PFSK-1 (cell line): ENCODE data around the gene CORO2B.

ENCODE experiments used
- FOXP2 ChIP-seq: optimal IDR thresholded peaks from 2 replicates; pipeline ENCODE3; 2011; ENCODE audit warnings: borderline replicate concordance, control low read depth, inconsistent platforms; ENCODE audit not compliant: insufficient read depth; ENCODE audit errors: extremely low read length, extremely low read depth
- POLR2AphosphoS5 ChIP-seq: IDR thresholded peaks from 2 replicates; pipeline ENCODE4 v1.6.1; 2012; ENCODE audit warnings: low read depth, mild to moderate bottlenecking, control low read depth, low read length, moderate library complexity
- SIN3A ChIP-seq: IDR thresholded peaks from 2 replicates; pipeline ENCODE4 v1.6.1; 2012; ENCODE audit warnings: mild to moderate bottlenecking, low read length, moderate library complexity, borderline replicate concordance; ENCODE audit not compliant: insufficient read depth
- TAF1 ChIP-seq: IDR thresholded peaks from 2 replicates; pipeline ENCODE4 v1.6.1; 2012; ENCODE audit warnings: low read length, control low read depth, borderline replicate concordance; ENCODE audit not compliant: insufficient read depth
- TF ChIP-seq, protein P1 (sequence below), 2 experiments: IDR thresholded peaks; 2 replicates each; pipeline versions ENCODE4 v1.6.1 to v1.8.0; 2011 to 2012; ENCODE audit warnings: low read depth in 2 of 2, low read length in 2 of 2, control low read depth in 1 of 2, inconsistent platforms in 1 of 2, mild to moderate bottlenecking in 1 of 2, moderate library complexity in 1 of 2; ENCODE audit not compliant: insufficient read depth in 1 of 2

CORO2B gene

DNA sequence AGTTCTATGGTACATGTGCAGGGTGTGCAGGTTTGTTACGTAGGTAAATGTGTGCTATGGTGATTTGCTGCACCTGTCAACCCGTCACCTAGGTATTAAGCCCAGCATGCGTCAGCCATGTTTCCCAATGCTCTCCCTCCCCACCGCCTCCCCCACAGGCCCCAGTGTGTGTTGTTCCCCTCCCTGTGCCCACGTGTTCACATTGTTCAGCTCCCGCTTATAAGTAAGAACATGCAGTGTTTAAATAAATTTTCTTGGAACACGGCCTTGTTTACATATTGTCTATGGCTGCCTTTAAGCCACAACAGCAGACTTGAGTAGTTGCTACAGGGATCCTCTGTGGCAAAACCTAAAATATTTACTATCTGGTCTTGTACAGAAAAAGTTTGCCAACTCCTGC is 41.3 kb upstream of the CORO2B start:
- TF ChIP-seq POLR2AphosphoS5 (no peak), TAF1 (no peak), SIN3A (no peak), FOXP2 (no peak)
- TF ChIP-seq, protein P1, sequence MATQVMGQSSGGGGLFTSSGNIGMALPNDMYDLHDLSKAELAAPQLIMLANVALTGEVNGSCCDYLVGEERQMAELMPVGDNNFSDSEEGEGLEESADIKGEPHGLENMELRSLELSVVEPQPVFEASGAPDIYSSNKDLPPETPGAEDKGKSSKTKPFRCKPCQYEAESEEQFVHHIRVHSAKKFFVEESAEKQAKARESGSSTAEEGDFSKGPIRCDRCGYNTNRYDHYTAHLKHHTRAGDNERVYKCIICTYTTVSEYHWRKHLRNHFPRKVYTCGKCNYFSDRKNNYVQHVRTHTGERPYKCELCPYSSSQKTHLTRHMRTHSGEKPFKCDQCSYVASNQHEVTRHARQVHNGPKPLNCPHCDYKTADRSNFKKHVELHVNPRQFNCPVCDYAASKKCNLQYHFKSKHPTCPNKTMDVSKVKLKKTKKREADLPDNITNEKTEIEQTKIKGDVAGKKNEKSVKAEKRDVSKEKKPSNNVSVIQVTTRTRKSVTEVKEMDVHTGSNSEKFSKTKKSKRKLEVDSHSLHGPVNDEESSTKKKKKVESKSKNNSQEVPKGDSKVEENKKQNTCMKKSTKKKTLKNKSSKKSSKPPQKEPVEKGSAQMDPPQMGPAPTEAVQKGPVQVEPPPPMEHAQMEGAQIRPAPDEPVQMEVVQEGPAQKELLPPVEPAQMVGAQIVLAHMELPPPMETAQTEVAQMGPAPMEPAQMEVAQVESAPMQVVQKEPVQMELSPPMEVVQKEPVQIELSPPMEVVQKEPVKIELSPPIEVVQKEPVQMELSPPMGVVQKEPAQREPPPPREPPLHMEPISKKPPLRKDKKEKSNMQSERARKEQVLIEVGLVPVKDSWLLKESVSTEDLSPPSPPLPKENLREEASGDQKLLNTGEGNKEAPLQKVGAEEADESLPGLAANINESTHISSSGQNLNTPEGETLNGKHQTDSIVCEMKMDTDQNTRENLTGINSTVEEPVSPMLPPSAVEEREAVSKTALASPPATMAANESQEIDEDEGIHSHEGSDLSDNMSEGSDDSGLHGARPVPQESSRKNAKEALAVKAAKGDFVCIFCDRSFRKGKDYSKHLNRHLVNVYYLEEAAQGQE (IDR thresholded peaks at IDR 0.05; ENCODE audit: insufficient read depth in 1 of 2, low read depth in 2 of 2, low read length in 2 of 2), result no peak

DNA sequence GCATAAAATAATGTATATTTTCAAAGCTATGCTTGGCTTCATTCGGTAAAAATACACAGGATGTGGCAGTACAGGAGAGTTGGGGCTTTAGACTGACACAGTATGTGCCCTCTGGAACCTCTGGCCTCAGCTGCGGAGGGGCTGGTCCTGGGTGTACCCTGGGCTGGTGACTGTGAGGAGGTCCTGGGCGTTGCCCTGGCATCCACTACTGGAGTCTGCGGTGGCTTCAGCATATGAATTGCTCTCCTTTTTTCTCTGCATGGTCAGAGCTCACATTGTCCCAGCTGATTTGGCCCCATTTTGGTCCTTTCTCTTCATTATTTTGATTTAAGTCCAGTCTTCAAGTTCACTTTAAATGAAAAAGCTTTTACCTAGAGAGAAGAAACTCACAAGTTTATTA is 40.5 kb upstream of the CORO2B start:
- TF ChIP-seq, protein P1 (IDR thresholded peaks at IDR 0.05; ENCODE audit: insufficient read depth in 1 of 2, low read depth in 2 of 2, low read length in 2 of 2), result no peak
- no peak for TF ChIP-seq SIN3A
- no peak for TF ChIP-seq POLR2AphosphoS5
- no peak for TF ChIP-seq TAF1
- no peak for TF ChIP-seq FOXP2

DNA sequence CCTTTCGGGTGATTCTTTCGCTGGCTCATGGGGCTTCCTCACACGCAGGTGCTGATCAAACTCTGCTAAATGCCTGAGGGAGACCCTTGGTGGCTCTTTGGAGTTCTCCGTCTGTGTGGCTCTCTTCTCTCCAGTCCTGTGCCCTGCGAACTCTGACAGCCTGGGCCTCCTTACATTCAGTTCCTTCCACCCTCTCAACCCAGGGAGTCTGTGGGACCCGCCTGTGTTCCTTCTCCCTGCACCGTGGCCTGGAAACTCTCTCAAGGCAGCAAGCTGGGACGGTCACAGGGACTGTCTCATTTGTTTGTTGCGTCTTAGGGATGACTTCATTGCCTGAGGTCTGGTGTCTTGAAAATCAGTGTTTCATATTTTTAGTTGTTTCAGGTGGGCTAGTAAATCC is 37.0 kb upstream of the CORO2B start:
- TF ChIP-seq TAF1, result no peak
- TF ChIP-seq, protein P1 (IDR thresholded peaks at IDR 0.05; ENCODE audit: insufficient read depth in 1 of 2, low read depth in 2 of 2, low read length in 2 of 2), result no peak
- TF ChIP-seq SIN3A, result no peak
- no peak for TF ChIP-seq POLR2AphosphoS5
- no peak for TF ChIP-seq FOXP2

DNA sequence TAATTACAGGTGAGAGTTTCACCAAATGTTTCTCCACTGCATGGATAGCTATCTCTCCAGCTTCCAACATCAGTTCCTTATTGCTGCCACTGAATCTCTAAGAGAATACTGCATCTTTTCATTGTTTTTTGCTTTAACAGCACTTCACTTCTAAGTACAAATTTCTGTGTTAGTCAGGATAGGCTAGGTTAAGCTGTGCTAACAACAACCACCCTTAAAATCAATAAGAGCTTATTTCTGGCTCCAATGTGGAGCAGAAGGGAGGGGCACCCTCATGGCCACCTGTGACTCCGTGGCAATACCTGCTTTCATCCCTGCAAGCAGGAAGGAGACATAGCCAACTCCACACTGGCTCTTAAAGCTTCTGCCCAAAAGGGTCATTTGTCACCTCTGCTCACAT is 36.4 kb upstream of the CORO2B start:
- TF ChIP-seq POLR2AphosphoS5, result no peak
- TF ChIP-seq FOXP2, result no peak
- TF ChIP-seq, protein P1 (IDR thresholded peaks at IDR 0.05; ENCODE audit: insufficient read depth in 1 of 2, low read depth in 2 of 2, low read length in 2 of 2), result no peak
- TF ChIP-seq TAF1, result no peak
- no peak for TF ChIP-seq SIN3A

DNA sequence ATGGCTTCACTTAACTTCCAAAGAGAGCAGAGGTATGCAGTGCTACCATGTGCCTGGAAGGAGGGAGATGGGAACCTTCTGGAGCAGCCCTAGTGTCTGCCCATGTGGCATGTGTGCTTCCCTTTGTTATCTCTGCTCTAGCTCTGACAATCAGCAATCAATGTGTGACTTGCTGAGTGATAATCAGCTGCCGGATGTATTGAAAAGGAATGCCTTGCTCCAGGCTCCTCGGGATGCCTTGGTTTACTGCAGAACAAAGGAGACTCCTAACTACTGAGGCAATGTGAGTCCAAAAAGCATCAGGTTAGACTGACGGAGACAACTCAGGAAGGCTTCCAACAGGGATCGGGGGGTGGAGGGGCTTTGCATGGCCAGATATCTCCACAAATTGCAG is 36.0 kb upstream of the CORO2B start:
- TF ChIP-seq FOXP2 (no peak), TAF1 (no peak), SIN3A (no peak), POLR2AphosphoS5 (no peak)
- TF ChIP-seq, protein P1 (IDR thresholded peaks at IDR 0.05; ENCODE audit: insufficient read depth in 1 of 2, low read depth in 2 of 2, low read length in 2 of 2), result no peak
